Activated CD8-positive, alpha-beta memory T cell treated with anti-CD3 and anti-CD28 coated beads, Interleukin-2, amount 50 U/mL, for 1 hour (primary cell): ENCODE results near the gene RHOF.
"Not testable (repeated sequence)": the region's sequence is repeated elsewhere in the genome, so short reads cannot be mapped to it uniquely, and the experiment has no call there.

Experiments used
- DNase-seq: peaks from one replicate; pipeline ENCODE4 v3.0.0-alpha.2; 2020; ENCODE audit errors: extremely low read depth

RHOF gene

GRCh38 chr12:121748571-121749265, 44.8 kb downstream of the RHOF start:
- no peak for DNase-seq

GRCh38 chr12:121748218-121748570, 45.3 kb downstream of the RHOF start:
- DNase-seq: no peak

DNA sequence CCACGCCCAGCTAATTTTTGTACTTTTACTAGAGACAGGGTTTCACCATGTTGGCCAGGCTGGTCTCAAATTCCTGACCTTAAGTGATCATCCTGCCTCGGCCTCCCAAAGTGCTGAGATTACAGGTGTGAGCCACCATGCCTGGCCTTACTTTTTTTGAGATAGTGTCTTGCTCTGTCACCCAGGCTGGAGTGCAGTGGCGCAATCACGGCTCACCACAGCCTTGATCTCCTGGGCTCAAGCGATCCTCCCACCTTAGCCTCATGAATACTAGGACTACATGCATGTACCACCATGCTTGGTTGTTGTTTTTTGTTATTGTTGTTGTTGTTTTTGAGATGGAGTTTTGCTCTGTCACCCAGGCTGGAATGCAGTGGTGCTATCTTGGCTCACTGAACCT, 47.9 kb downstream of the RHOF start:
- not testable (repeated sequence) for DNase-seq

GRCh38 chr12:121741743-121742142, 51.7 kb downstream of the RHOF start:
- no peak for DNase-seq

GRCh38 chr12:121740847-121741246, 52.6 kb downstream of the RHOF start:
- no peak for DNase-seq

DNA sequence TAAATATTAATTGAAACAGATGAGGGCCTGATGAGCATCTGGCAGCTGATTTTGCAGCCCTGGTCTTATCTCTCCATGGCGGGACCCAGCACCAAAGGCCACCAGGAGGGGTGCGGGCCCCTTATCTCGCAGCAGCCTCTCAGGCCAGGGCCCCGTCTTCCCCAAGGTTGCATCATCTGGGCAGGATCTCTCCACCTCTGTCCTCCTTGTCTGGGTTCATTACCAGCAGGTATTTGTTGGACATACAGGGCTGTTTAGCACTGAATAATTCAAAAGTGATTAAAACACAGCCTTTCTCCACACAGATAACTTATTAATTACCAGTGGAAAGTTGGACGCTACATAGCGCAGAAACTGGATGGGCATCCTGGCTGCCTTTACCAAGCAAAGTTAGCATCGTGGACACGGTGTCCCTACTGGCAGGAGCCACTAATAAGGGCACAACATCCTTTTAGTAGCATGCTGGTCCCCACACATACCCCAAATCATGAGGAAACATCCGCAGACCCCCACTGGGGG, 55.1 kb downstream of the RHOF start:
- DNase-seq: no peak

DNA sequence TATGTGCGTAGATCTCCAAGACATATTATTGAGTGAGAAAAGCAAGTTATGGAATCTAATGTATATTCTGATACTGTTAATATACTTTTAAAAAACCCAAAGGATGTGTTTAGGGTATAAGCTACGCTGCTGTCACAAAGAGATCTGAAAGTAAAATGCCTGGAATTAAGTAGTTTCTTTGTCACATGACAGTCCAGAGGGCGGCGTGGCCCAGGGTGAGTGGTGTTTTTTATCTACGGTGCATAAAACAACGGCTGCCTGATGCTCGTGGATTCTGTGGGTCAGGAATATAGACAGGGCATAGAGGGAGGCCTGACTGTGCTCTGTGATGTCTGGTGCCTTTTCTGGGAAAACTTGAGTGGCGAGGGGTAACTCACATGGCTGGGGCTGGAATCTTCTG, 59.6 kb downstream of the RHOF start:
- DNase-seq: no peak

- no peak for DNase-seq
These were observed 62.0 kb downstream of the RHOF start for GRCh38 chr12:121731473-121731872.

DNA sequence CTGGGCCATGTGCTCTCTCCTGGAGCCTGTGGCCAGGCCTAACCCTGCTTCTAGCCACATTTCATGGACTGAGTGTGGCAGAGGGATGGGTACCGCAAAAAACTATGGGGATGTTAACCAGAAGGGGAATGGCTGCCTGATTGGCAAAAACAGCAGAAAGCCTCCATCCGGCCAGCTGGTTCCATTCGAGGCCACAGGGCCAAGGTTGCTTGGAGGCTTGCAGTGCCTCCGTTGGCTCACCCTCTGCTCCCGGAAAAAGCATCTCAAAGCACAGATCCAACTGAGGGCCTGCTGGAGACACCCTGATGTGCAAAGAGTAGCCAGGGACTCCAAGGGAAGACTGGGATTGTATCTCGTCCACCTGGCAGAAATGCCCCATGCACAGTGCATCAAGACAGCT, 64.5 kb downstream of the RHOF start:
- DNase-seq: no peak
